ENCODE data around the gene SLC1A7. TPM values are rescaled to one million over a fixed set of nuclear protein-coding genes. Genes with fewer than 3 reads are reported as not detected.

The SLC1A7 gene
- total RNA-seq, 4 donors from 2014 or later = 0.54 to 1.6 (median 0.62) TPM; not detected in 1

- WGBS, 2 donors (ENCODE audit: low coverage in 1 of 2) = 71 to 80% methylated on average over 3 to 4 of the region's 4 CpGs
- TF ChIP-seq POLR2AphosphoS5 (IDR thresholded peaks at IDR 0.05) (no peak), POLR2A (IDR thresholded peaks at IDR 0.05) (no peak), EP300 (IDR thresholded peaks at IDR 0.05) (no peak), CTCF (IDR thresholded peaks at IDR 0.05) (no peak)
- Histone ChIP-seq H3K4me3 (no peak overlapping the region), H3K4me1 (peaks cover 0 to 25% (median 6%) of the 10 kb centered on the region in 3 donors), H3K36me3 (no peaks in the 10 kb centered on the region), H3K27me3 (no peaks in the 10 kb centered on the region), H3K27ac (peak overlapping the region in 2 of 4 donors; percentile 77 to 83), H3K9me3 (no peaks in the 10 kb centered on the region)
- no peak for ATAC-seq
These were observed 4.7 kb upstream of the SLC1A7 start for GRCh38 chr1:53147174-53147573.

GRCh38 chr1:53145942-53146708 is 3.7 kb upstream of the SLC1A7 start:
- 40% methylated on average over 1 of the region's 24 CpGs; no CpG with 5 or more reads in 1 of the 2 donors for WGBS, 2 donors (ENCODE audit: low coverage in 1 of 2)
- H3K4me3 ChIP-seq = no peak overlapping the region

DNA sequence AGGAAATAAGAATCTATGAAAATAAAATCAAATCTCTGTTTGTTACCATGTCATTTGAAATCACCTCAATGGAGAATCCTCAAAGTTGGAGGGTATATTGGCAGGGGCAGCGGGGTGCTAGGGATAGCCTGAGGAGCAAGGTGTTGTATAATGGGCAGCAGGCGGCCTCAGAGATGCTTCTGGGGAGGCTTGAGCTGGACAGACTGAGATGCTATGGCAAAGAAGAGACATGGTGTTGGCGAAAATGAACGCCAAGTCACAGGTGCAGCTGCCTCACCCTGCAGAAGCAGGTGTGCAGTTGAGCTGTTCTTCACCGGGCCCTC is 3.1 kb upstream of the SLC1A7 start:
- Histone ChIP-seq H3K27ac (peak overlapping the region in 3 of 4 donors; percentile 77 to 89 (median 83)), H3K4me1 (peaks cover 0 to 34% (median 7%) of the 10 kb centered on the region in 3 donors), H3K36me3 (no peaks in the 10 kb centered on the region), H3K9me3 (no peaks in the 10 kb centered on the region), H3K27me3 (no peaks in the 10 kb centered on the region), H3K4me3 (no peak overlapping the region)
- TF ChIP-seq CTCF (IDR thresholded peaks at IDR 0.05) = no peak
- TF ChIP-seq POLR2AphosphoS5 (IDR thresholded peaks at IDR 0.05) = peak; percentile 4
- TF ChIP-seq EP300 (IDR thresholded peaks at IDR 0.05) = no peak
- 46% methylated on average over 2 of the region's 5 CpGs; no CpG with 5 or more reads in 1 of the 2 donors for WGBS, 2 donors (ENCODE audit: low coverage in 1 of 2)
- ATAC-seq = no peak

More at GRCh38 chr1:53145942-53146708, 3.7 kb upstream of the SLC1A7 start:
- Histone ChIP-seq H3K9me3 (no peaks in the 10 kb centered on the region), H3K4me1 (peaks cover 0 to 29% (median 6%) of the 10 kb centered on the region in 3 donors), H3K27me3 (no peaks in the 10 kb centered on the region), H3K27ac (peak overlapping the region in 3 of 4 donors; percentile 77 to 89 (median 83)), H3K36me3 (no peaks in the 10 kb centered on the region)
- no peak for TF ChIP-seq EP300 (IDR thresholded peaks at IDR 0.05)
- no peak for TF ChIP-seq POLR2A (IDR thresholded peaks at IDR 0.05)
- TF ChIP-seq CTCF (IDR thresholded peaks at IDR 0.05) = no peak
- peak; percentile 97 for TF ChIP-seq POLR2AphosphoS5 (IDR thresholded peaks at IDR 0.05)
- peak; percentile 90 for ATAC-seq

GRCh38 chr1:53145051-53145600 is 2.7 kb upstream of the SLC1A7 start:
- no peaks in the 10 kb centered on the region for H3K9me3 ChIP-seq
- TF ChIP-seq POLR2AphosphoS5 (IDR thresholded peaks at IDR 0.05) (no peak), POLR2A (IDR thresholded peaks at IDR 0.05) (no peak), CTCF (IDR thresholded peaks at IDR 0.05) (no peak), EP300 (IDR thresholded peaks at IDR 0.05) (no peak)
- H3K27ac ChIP-seq = peak overlapping the region in 3 of 4 donors; percentile 77 to 89 (median 83)

More at GRCh38 chr1:53145051-53145600, 2.7 kb upstream of the SLC1A7 start:
- H3K4me1 ChIP-seq = peaks cover 0 to 39% (median 9%) of the 10 kb centered on the region in 3 donors
- H3K27me3 ChIP-seq = no peaks in the 10 kb centered on the region
- H3K4me3 ChIP-seq = no peak overlapping the region
- H3K36me3 ChIP-seq = no peaks in the 10 kb centered on the region
- 81 to 91% methylated on average over 4 to 11 of the region's 11 CpGs for WGBS, 2 donors (ENCODE audit: low coverage in 1 of 2)
- no peak for ATAC-seq
